K562 (cell line): ENCODE results near the gene MED22. TPM values are rescaled to one million over a fixed set of nuclear protein-coding genes. Genes with fewer than 3 reads are reported as not detected.

ENCODE experiments used
- FOXO4 ChIP-seq: fragments of 450-650 bp; formaldehyde crosslinking; IDR thresholded peaks from 2 replicates; pipeline ENCODE4 v1.4.0; 2020; ENCODE audit warnings: mild to moderate bottlenecking, moderate library complexity
- GABPB1 ChIP-seq: sonication (generic); formaldehyde crosslinking; IDR thresholded peaks from 2 replicates; pipeline ENCODE4 v1.8.0; 2022; ENCODE audit warnings: mild to moderate bottlenecking, missing genetic modification reagents
- GMEB1 ChIP-seq: fragments of 250-450 bp; sonication (Bioruptor Pico); IDR thresholded peaks from 2 replicates; pipeline ENCODE4 v1.4.0; 2020; ENCODE audit warnings: mild to moderate bottlenecking
- HDAC1 ChIP-seq, 2 experiments: fragments of 450-650 bp; IDR thresholded peaks; 2 replicates each; pipeline ENCODE4 v1.6.1; 2016 to 2017; ENCODE audit warnings: inconsistent platforms in 1 of 2, mild to moderate bottlenecking in 1 of 2, moderate library complexity in 1 of 2
- HMGXB4 ChIP-seq: sonication (generic); formaldehyde crosslinking; IDR thresholded peaks from 2 replicates; pipeline ENCODE4 v1.8.1; 2023; ENCODE audit warnings: mild to moderate bottlenecking, missing genetic modification reagents
- KLF10 ChIP-seq: fragments of 250-450 bp; sonication (Bioruptor Pico); IDR thresholded peaks from 2 replicates; pipeline ENCODE4 v1.6.1; 2021; ENCODE audit warnings: matching md5 sums
- MAX ChIP-seq: sonication (generic); formaldehyde crosslinking; IDR thresholded peaks from 2 replicates; pipeline ENCODE4 v1.9.0; 2022; ENCODE audit warnings: mild to moderate bottlenecking, missing genetic modification reagents
- NCOR1 ChIP-seq: fragments of 450-650 bp; IDR thresholded peaks from 2 replicates; pipeline ENCODE4 v1.6.1; 2016; ENCODE audit warnings: mild to moderate bottlenecking, moderate library complexity
- SAP30 ChIP-seq: fragments of 200-600 bp; sonication (generic); IDR thresholded peaks from 2 replicates; pipeline ENCODE4 v1.6.1; 2012; ENCODE audit warnings: borderline replicate concordance, low read depth, mild to moderate bottlenecking, moderate library complexity, low read length, control low read depth, inconsistent platforms; ENCODE audit not compliant: insufficient read depth, poor library complexity, severe bottlenecking
- SMARCB1 ChIP-seq: IDR thresholded peaks from 2 replicates; pipeline ENCODE4 v1.6.1; 2011; ENCODE audit warnings: improper control_type of control experiment, low read depth; ENCODE audit not compliant: insufficient read length
- SREBF2 ChIP-seq: sonication (generic); formaldehyde crosslinking; IDR thresholded peaks from 2 replicates; pipeline ENCODE4 v1.4.0; 2020; ENCODE audit warnings: mild to moderate bottlenecking, missing genetic modification reagents
- USF1 ChIP-seq: sonication (generic); formaldehyde crosslinking; IDR thresholded peaks from 2 replicates; pipeline ENCODE4 v1.9.0; 2022; ENCODE audit warnings: mild to moderate bottlenecking, missing genetic modification reagents
- ZFP1 ChIP-seq: fragments of 450-650 bp; formaldehyde crosslinking; IDR thresholded peaks from 2 replicates; pipeline ENCODE4 v1.4.0; 2020; ENCODE audit warnings: mild to moderate bottlenecking, mixed read lengths
- ZNF263 ChIP-seq: sonication (generic); formaldehyde crosslinking; IDR thresholded peaks from 2 replicates; pipeline ENCODE4 v1.8.0; 2022; ENCODE audit warnings: mild to moderate bottlenecking, missing genetic modification reagents, borderline replicate concordance
- ZNF740 ChIP-seq, 3 experiments: fragments of 200-800 bp in 1 of 3; sonication (Bioruptor generic) in 1 of 3; sonication (generic) in 1 of 3; formaldehyde crosslinking in 1 of 3; IDR thresholded peaks; 2 replicates each; pipeline versions ENCODE4 v1.6.1 to v1.8.0; 2016 to 2022; ENCODE audit warnings: mild to moderate bottlenecking in 2 of 3, missing compliant biosample characterization in 2 of 3, missing genetic modification characterization in 2 of 3, missing genetic modification reagents in 1 of 3
- ZSCAN32 ChIP-seq: fragments of 450-650 bp; formaldehyde crosslinking; IDR thresholded peaks from 2 replicates; pipeline ENCODE4 v1.4.0; 2020; ENCODE audit warnings: mild to moderate bottlenecking, moderate library complexity
- polyA plus RNA-seq, 8 experiments: library from polyadenylated mRNA; depleted of rRNA in 4 of 8; stranded (reverse) in 5 of 8; unstranded in 3 of 8; fragments of >200 nt; fragmentation: Nextera tagmentation in 2 of 8; fragmentation: Illumina TruSeq in 1 of 8; extraction: Ambion mirVana in 2 of 8; extraction: Trizol in 1 of 8; gene quantifications; 2 replicates each; pipeline versions ENCODE4 v1.2.1 to v1.2.3, GENCODE V29; 2011 to 2014; ENCODE audit warnings: inconsistent platforms in 1 of 8, missing spikeins in 1 of 8
- total RNA-seq, 7 experiments: library from RNA; depleted of rRNA in 6 of 7; stranded (reverse); fragments of >200 nt in 6 of 7; fragmentation: Illumina TruSeq in 2 of 7; extraction: Trizol in 2 of 7; gene quantifications; 2 replicates each; pipeline versions ENCODE4 v1.2.1 to v1.2.3, GENCODE V29; 2011 to 2021; ENCODE audit warnings: low replicate concordance in 1 of 7

The MED22 gene
- total and polyA plus RNA-seq, 9 of the 15 experiments (the other 6 are each of a cell fraction or from before 2014, with no cell fraction given): 0.73 to 35.6 (median 22.3) TPM

GRCh38 chr9:133356391-133357091 is 8.6 kb upstream of the MED22 start, which contains the start of the genes SURF1 and SURF2 (continued):
- TF ChIP-seq HMGXB4 (CRISPR knock-in tag) (no peak), ZSCAN32 (CRISPR knock-in tag) (no peak), NCOR1 (0 out of 2 replicates have a peak, but pooled peaks have one; percentile 24), FOXO4 (CRISPR knock-in tag) (no peak), KLF10 (CRISPR knock-in tag) (no peak), USF1 (CRISPR knock-in tag) (peak; percentile 50; the same call in 1 of the 2 replicates), ZFP1 (CRISPR knock-in tag) (no peak), ZNF740 (CRISPR knock-in tag; IDR thresholded peaks at IDR 0.05) (no peak), ZNF740 (tag; IDR thresholded peaks at IDR 0.05) (no peak), HDAC1 (IDR thresholded peaks at IDR 0.05) (peak in 1 of 2 experiments; percentile 97; a peak in 3 of 4 replicates), ZNF263 (CRISPR knock-in tag) (peak; percentile 44), SREBF2 (CRISPR knock-in tag) (no peak), SMARCB1 (no peak), GABPB1 (CRISPR knock-in tag) (peak; percentile 87), MAX (CRISPR knock-in tag) (peak; percentile 29; the same call in 1 of the 2 replicates), GMEB1 (CRISPR knock-in tag) (no peak), SAP30 (peak; percentile 23)
